SW 1271 (cell line): ENCODE measurements around the gene XXYLT1.
"Not testable (repeated sequence)": the region's sequence is repeated elsewhere in the genome, so short reads cannot be mapped to it uniquely, and the experiment has no call there.

Experiments used
- DNase-seq, 2 experiments: peaks; one replicate each; lab custom pipeline; 2025; lab: John Stamatoyannopoulos, UW

The XXYLT1 gene

GRCh38 chr3:195250473-195251251 lies 20.3 kb downstream of the XXYLT1 start:
- DNase-seq = peak in 1 of 2 experiments; percentile 6

GRCh38 chr3:195249858-195250464 lies 21.0 kb downstream of the XXYLT1 start:
- DNase-seq = no peak

GRCh38 chr3:195249057-195249770 lies 21.7 kb downstream of the XXYLT1 start:
- DNase-seq = no peak

- no peak for DNase-seq
Measured at GRCh38 chr3:195248281-195248680, 22.7 kb downstream of the XXYLT1 start.

- no peak for DNase-seq
Measured at GRCh38 chr3:195247863-195248189, 23.1 kb downstream of the XXYLT1 start.

- no peak for DNase-seq
Measured at GRCh38 chr3:195247086-195247862, 23.7 kb downstream of the XXYLT1 start.

GRCh38 chr3:195246581-195246995 lies 24.4 kb downstream of the XXYLT1 start:
- DNase-seq = no peak

- no peak for DNase-seq
Measured at GRCh38 chr3:195245531-195245951, 25.4 kb downstream of the XXYLT1 start.

GRCh38 chr3:195241592-195242355 lies 29.2 kb downstream of the XXYLT1 start:
- no peak for DNase-seq

- DNase-seq = no peak
Measured at GRCh38 chr3:195240939-195241338, 30.0 kb downstream of the XXYLT1 start.

GRCh38 chr3:195240171-195240701 lies 30.7 kb downstream of the XXYLT1 start:
- no peak for DNase-seq

- no peak for DNase-seq
Measured at GRCh38 chr3:195239121-195239520, 31.8 kb downstream of the XXYLT1 start.

- no peak for DNase-seq
Measured at GRCh38 chr3:195238586-195239118, 32.3 kb downstream of the XXYLT1 start.

- no peak for DNase-seq
Measured at GRCh38 chr3:195238081-195238571, 32.8 kb downstream of the XXYLT1 start.

GRCh38 chr3:195236801-195237570 lies 34.0 kb downstream of the XXYLT1 start:
- DNase-seq = no peak

GRCh38 chr3:195236076-195236798 lies 34.7 kb downstream of the XXYLT1 start:
- no peak for DNase-seq

- DNase-seq = no peak
Measured at GRCh38 chr3:195230244-195230643, 40.7 kb downstream of the XXYLT1 start.

GRCh38 chr3:195228886-195229285 lies 42.1 kb downstream of the XXYLT1 start:
- DNase-seq = not testable (repeated sequence)

- DNase-seq = no peak
Measured at GRCh38 chr3:195227871-195228270, 43.1 kb downstream of the XXYLT1 start.
